ENCODE data around the gene LMF1.
"Not testable (repeated sequence)": the region's sequence is repeated elsewhere in the genome, so short reads cannot be mapped to it uniquely, and the experiment has no call there.

Gene LMF1

GRCh38 chr16:883340-883739 lies 87.4 kb downstream of the LMF1 start:
- no peak for TF ChIP-seq JUND (IDR thresholded peaks at IDR 0.05; ENCODE audit: low read depth)
- in situ Hi-C loops (cut with HindIII; ENCODE audit: low pct_unique_long_range_greater_than_20kb, low sequenced_read_pairs), result no loop called here
- DNase-seq (ENCODE audit: low read depth in 1 of 2, low spot score in 1 of 2), result no peak

DNA sequence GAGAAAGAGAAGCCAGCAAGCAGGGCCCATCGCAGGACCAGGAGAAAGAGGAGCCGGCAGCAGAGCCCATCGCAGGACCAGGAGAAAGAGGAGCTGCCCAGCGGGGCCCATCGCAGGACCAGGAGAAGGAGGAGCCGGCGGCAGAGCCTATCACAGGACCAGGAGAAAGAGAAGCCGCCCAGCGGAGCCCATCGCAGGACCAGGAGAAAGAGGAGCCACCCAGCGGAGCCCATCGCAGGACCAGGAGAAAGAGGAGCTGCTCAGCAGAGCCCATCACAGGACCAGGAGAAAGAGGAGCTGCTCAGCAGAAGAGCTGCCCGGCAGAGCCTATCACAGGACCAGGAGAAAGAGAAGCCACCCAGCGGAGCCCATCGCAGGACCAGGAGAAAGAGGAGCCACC lies 88.1 kb downstream of the LMF1 start:
- DNase-seq (ENCODE audit: low read depth in 1 of 2, low spot score in 1 of 2); in situ Hi-C loops (cut with HindIII; ENCODE audit: low pct_unique_long_range_greater_than_20kb, low sequenced_read_pairs): not testable (repeated sequence)

DNA sequence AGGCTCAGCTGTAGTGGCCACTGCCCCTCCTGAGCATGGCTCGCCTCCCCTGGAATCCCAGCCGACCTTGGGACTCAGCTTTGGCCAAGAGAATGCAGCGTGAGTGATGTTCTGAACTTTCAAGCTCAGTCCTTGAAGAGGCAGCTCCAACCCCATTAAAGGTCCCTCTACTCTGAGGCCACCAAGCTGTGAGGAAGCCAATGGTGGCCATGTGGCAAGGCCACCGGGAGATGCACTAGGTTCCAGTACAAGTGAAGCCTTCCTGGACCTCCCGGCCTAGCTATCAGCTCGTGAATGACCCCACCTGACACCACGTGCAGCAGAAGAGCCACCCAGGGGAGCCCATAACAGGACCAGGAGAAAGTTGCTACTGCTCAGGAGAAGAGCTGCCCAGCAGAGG lies 88.5 kb downstream of the LMF1 start:
- no peak for DNase-seq (ENCODE audit: low read depth in 1 of 2, low spot score in 1 of 2)
- no peak for TF ChIP-seq JUND (IDR thresholded peaks at IDR 0.05; ENCODE audit: low read depth)
- in situ Hi-C loops (cut with HindIII; ENCODE audit: low pct_unique_long_range_greater_than_20kb, low sequenced_read_pairs), result no loop called here

DNA sequence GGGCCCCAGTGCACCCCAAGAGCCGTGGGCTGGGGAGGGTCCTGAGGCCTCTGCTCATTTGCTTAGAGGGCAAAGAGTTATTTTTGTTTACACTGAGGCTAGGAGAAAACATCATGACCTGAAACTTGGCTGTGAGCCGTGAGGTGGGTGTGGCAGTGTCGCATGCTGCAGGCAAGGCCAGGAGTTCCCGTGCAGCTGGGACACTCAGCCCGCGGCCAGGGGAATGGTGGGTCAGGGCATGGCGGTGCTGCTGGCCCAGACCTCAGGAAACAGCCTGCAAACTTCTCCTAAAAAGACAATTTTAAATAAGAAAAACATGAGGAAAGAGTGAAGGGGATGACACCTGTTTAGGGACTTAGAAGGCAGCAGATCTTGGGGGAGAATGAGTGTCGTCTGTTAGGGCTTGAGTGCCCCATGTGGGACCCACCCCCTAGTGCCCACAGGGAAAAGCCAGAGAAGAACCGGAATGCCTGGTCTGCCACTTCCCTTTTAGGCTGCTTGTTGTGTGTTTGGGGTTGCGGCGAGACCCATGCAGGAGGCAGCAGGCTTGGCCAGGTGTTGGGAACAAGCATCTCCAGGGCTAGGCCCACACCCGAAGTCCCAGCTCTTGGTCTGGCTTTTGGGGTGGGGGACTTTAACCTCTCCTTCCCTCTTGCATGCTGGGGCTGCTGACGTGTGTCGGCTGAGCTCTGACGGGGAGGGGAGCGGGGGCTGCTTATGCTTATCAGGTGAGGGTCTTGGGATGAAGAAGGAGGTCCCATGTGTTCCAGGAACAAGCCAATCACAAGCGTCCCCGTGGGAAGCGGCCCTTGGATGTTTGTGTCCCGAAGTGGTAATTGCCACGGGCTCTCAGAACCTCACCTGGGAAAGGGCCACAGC lies 89.3 kb downstream of the LMF1 start:
- no peak for TF ChIP-seq JUND (IDR thresholded peaks at IDR 0.05; ENCODE audit: low read depth)
- in situ Hi-C loops (cut with HindIII; ENCODE audit: low pct_unique_long_range_greater_than_20kb, low sequenced_read_pairs), result no loop called here
- no peak for DNase-seq (ENCODE audit: low read depth in 1 of 2, low spot score in 1 of 2)

GRCh38 chr16:880471-881171 lies 90.2 kb downstream of the LMF1 start:
- no peak for DNase-seq (ENCODE audit: low read depth in 1 of 2, low spot score in 1 of 2)
- in situ Hi-C loops (cut with HindIII; ENCODE audit: low pct_unique_long_range_greater_than_20kb, low sequenced_read_pairs), result no loop called here
- TF ChIP-seq JUND (IDR thresholded peaks at IDR 0.05; ENCODE audit: low read depth), result no peak

- TF ChIP-seq JUND (IDR thresholded peaks at IDR 0.05; ENCODE audit: low read depth), result no peak
- in situ Hi-C loops (cut with HindIII; ENCODE audit: low pct_unique_long_range_greater_than_20kb, low sequenced_read_pairs), result no loop called here
Measured at GRCh38 chr16:879986-880385, 90.8 kb downstream of the LMF1 start.

DNA sequence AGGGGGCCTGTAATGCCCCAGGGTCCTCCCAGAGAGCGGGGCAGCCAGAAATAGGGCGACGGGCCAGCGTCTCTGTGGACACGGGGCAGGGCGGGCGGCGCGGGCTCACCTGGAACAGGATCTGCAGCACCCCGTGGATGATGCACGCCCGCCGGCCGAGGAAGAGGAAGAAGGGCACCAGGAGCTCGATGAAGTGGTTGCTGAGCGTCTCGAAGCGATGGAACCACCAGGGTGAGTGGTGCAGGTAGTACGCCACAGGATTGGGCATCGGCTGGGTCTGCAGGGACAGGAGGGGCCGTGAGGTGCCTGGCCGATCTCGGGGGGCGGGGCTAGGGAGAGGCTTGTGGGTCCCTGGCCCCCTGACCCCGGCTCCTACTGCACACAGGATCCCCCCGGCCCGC lies 91.3 kb downstream of the LMF1 start:
- in situ Hi-C loops (cut with HindIII; ENCODE audit: low pct_unique_long_range_greater_than_20kb, low sequenced_read_pairs), result no loop called here
- no peak for TF ChIP-seq JUND (IDR thresholded peaks at IDR 0.05; ENCODE audit: low read depth)

More at GRCh38 chr16:879986-880385, 90.8 kb downstream of the LMF1 start:
- DNase-seq (ENCODE audit: low read depth in 1 of 2, low spot score in 1 of 2), result no peak

DNA sequence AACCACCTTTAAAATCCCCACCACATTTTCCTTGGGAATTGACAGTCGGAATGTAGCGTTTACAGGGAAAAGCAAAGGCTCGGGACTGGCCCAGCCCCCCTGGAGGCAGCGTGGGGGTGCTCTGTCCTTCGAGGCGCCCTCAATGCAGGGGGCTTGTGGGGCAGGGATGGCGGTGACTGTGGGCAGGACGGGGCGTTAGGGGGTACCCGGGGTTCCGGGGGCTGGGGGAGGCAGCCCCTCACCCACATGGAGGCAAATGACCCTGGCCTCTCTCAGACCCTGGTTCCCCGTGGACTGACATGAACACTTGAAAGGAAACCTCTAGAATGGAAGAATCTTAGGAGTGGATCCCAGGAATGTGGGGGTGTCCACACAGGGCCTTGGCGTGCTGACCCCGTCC lies 91.9 kb downstream of the LMF1 start:
- DNase-seq (ENCODE audit: low read depth in 1 of 2, low spot score in 1 of 2), result no peak
- in situ Hi-C loops (cut with HindIII; ENCODE audit: low pct_unique_long_range_greater_than_20kb, low sequenced_read_pairs), result no loop called here
- no peak for TF ChIP-seq JUND (IDR thresholded peaks at IDR 0.05; ENCODE audit: low read depth)

More for the DNA sequence above, 91.3 kb downstream of the LMF1 start:
- DNase-seq (ENCODE audit: low read depth in 1 of 2, low spot score in 1 of 2), result no peak

- in situ Hi-C loops (cut with HindIII; ENCODE audit: low pct_unique_long_range_greater_than_20kb, low sequenced_read_pairs), result no loop called here
- DNase-seq (ENCODE audit: low read depth in 1 of 2, low spot score in 1 of 2), result no peak
- no peak for TF ChIP-seq JUND (IDR thresholded peaks at IDR 0.05; ENCODE audit: low read depth)
Measured at GRCh38 chr16:878072-878784, 92.6 kb downstream of the LMF1 start.

DNA sequence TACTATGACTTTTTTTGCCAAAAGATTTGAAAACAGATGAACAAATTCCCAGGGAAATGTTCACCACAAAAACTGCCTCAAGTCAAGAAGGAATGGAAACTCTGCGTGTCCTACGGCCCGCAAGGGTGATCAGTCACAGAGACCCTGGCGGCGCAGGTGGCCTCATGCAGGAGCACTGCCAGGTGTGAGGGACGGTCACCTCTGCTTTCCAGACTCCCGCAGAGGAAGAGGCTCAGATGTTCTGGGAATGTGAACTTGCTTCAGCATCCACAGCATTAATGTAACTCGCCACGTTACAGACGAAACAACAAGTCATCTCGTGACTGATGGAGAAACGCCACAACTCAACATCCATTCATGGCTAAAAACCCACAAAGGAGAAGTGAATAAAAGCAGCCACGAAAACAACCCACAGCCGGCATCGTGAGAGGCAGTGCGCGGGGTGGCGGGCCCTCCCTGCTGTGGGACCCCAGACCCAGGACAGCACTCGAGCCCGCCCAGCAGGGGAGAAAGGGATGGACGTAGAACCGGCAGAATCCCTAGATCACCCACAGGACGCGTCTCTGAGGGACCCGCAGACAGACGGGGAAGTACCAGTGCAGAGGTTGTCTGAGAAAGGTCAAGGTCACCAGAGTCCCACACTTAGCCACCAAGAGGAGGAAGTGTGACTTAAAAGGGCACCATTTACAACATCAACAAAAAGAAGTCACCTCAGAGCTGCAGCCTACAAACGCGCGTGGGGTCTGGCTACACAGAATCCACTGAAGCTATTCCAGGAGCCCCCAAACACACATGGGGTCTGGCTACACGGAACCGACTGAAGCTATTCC lies 93.3 kb downstream of the LMF1 start:
- in situ Hi-C loops (cut with HindIII; ENCODE audit: low pct_unique_long_range_greater_than_20kb, low sequenced_read_pairs), result no loop called here
- no peak for TF ChIP-seq JUND (IDR thresholded peaks at IDR 0.05; ENCODE audit: low read depth)
- no peak for DNase-seq (ENCODE audit: low read depth in 1 of 2, low spot score in 1 of 2)

- in situ Hi-C loops (cut with HindIII; ENCODE audit: low pct_unique_long_range_greater_than_20kb, low sequenced_read_pairs), result no loop called here
- DNase-seq (ENCODE audit: low read depth in 1 of 2, low spot score in 1 of 2), result no peak
- no peak for TF ChIP-seq JUND (IDR thresholded peaks at IDR 0.05; ENCODE audit: low read depth)
Measured at GRCh38 chr16:876523-877241, 94.1 kb downstream of the LMF1 start.

- in situ Hi-C loops (cut with HindIII; ENCODE audit: low pct_unique_long_range_greater_than_20kb, low sequenced_read_pairs), result no loop called here
- DNase-seq (ENCODE audit: low read depth in 1 of 2, low spot score in 1 of 2), result no peak
- TF ChIP-seq JUND (IDR thresholded peaks at IDR 0.05; ENCODE audit: low read depth), result no peak
Measured at GRCh38 chr16:876041-876335, 94.8 kb downstream of the LMF1 start.

Measured in T47D (cell line).